Measurements from ENCODE around the gene RTL5.
"Not testable (repeated sequence)": the region's sequence is repeated elsewhere in the genome, so short reads cannot be mapped to it uniquely, and the experiment has no call there.

RTL5 gene

DNA sequence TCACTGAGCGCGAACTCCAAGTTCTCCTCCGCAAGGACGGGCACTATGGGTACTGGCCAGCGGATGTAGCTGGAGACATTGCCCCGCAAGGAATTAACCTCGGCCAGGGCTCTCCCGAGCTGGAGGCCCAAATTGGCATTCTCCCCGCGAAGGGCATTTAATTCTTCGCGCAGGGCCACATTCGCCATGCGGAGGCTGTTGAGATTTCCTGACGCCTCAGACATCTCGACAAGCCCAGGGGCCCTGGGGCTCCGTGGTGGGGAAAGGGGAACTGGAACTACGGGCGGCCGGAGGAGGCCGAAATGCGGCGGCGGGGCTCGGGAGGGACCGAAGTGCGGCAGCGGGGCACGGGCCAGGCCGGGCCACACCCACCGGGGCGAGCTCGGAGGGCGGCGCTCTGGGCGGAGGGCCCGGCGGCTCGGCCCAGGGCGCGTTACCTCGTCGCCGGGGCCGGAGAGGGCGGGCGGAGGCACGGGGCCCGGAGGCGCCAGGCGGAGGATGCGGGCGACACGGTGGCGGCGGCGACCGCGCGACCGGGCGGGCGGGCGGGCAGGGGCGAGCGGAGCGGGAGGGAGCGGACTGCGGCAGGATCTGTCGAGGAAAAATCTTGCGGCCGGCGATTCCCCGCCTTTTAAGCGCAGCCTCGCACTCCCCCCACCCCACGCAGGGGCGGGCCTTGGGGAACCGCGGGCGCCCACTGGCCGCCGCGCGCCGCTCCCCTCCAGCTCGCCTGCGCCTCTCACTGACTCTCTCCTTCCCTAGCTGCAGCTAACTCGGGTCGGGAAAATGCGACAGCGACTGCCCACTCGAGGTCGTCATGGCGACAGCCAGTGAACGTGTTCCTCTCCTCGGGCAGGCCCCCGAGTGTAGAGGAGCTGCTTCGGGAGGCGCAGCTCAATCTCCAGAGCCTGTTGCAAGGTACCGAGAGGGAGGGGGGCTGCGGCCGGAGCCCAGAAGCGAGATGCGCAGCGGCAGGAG lies at the start of gene RTL5:
Gene RTL5 (minus strand): TSS at position 599 of the 978 bp plus-strand sequence.
- in situ Hi-C loops (cut with MboI; ENCODE audit: low sequenced_read_pairs) = no loop called here

DNA sequence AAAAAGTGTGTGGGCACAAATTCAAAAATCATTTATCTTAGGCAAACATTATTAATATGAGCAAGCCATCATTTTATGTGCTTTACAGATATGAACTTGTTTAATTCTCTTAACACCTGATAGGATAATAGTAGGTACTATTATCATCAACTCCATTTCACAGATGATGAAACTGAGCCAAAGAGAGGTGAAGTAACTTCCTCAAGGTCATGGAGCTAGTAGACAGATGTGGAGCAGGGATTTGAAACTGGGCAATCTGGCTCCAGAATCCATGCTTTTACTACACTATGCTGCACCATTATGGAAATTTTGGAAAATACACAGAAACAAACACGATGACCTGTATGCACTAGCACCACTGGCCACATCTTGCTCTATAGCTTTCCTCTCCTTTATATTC lies 48.8 kb upstream of the RTL5 start:
- in situ Hi-C loops (cut with MboI; ENCODE audit: low sequenced_read_pairs) = no loop called here

DNA sequence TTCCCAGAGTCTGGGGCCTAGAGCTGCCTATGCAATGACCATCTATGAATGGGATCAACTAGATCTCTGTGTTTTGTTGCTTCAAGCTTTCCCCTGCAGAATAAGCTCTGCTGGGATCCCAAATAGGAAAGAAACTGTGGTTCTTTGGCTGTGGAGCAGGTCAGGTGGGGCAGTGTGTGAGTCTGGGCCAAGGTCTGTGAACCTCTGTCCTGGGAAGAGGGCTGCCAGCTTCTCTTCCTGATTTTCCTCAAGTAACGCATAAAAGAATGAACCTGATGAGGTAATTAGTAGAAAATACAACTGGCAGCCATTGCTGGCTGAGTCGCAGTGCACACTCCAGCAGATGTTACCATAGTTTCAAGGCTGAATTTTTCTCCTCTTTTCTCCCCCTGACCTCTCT lies 45.3 kb upstream of the RTL5 start:
- in situ Hi-C loops (cut with MboI; ENCODE audit: low sequenced_read_pairs) = no loop called here

DNA sequence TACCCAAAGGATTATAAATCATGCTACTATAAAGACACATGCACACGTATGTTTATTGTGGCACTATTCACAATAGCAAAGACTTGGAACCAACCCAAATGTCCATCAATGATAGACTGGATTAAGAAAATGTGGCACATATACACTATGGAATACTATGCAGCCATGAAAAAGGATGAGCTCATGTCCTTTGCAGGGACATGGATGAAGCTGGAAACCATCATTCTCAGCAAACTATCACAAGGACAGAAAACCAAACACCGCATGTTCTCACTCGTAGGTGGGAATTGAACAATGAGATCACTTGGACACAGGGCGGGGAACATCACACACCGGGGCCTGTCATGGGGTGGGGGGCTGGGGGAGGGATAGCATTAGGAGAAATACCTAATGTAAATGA lies 44.6 kb upstream of the RTL5 start:
- in situ Hi-C loops (cut with MboI; ENCODE audit: low sequenced_read_pairs) = not testable (repeated sequence)

DNA sequence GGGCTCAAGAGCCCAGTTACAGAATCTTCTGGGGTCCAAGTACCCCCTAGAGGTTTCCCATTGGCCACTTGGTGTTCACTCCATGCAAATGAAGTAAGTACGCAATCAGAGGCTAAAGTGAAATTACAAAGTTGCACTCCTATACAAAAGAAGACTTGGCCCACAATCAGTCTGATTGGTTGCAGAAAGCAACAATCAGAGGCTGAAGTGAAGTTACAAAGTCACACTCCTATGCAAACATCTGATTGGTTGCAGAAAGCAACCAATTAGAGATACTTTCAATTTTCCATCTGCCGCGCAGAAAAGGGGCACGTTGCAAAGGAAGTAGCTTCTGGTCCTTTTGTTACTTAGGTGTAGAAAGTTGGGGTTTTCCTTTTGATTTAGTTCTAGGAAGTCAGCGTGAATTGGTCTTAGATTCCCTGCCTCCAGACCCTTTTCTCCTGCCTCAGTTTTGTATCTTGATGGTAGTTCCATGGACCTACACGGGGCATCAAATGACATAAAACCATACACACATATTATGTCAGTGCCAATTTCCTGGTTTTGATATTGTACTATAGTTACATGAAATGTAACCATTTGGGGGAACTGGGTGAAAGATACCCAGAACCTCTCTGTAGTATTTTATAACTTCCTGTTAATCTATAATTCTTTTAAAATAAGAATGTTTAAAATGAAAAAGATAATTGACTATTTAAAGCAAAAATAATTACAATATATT lies 37.5 kb upstream of the RTL5 start:
- in situ Hi-C loops (cut with MboI; ENCODE audit: low sequenced_read_pairs) = no loop called here

DNA sequence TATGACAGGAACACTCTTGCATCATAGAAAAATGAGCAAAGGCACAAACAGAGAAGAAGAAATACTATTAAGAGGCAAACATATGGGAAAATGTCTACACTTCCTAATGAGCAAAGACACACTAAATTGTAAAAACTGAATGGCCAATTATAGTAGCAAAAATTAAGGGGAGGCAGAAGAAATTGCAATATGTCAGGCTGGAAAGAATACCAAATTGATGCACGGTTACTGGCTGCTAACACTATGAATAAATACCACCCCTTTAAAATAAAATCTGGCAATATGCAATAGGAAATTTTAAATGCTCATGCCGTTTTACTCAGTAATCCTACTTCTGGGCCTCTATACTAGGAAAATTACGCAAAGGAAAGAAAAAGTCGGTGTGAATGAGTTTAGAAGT lies 33.8 kb upstream of the RTL5 start:
- in situ Hi-C loops (cut with MboI; ENCODE audit: low sequenced_read_pairs) = no loop called here

DNA sequence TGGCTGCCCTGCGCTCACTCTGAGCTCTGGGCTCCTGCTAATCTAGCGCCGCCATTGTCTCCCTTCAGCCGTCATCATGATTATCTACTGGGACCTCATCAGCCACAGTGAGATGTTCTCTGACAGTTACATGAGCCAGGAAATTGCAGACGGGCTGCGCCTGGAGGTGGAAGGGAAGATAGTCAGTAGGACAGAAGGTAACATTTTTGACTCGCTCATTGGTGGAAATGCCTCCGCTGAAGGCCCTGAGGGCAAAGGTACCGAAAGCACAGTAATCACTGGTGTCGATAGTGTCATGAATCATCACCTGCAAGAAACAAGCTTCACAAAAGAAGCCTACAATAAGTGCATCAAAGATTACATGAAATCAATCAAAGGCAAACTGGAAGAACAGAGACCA lies 28.1 kb upstream of the RTL5 start:
- in situ Hi-C loops (cut with MboI; ENCODE audit: low sequenced_read_pairs) = no loop called here

DNA sequence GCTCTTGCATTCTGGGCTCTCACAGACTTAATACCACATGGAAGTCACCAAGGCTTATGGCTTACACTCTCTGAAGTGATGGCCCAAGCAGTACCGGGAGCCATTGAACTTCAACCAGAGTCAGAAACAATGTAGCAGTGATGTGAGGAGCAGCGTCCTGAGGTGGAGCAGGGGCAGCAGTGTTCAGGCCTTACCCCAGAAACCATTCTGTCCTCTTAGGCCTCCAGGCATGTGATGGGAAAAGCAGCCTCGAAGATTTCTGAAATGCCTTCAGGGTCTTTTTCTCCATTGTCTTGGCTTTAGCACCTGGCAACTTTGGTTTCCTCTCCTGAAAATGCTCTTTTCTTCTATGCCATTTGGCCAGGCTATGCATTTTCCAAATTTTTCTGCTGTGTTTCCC lies 27.1 kb upstream of the RTL5 start:
- in situ Hi-C loops (cut with MboI; ENCODE audit: low sequenced_read_pairs) = no loop called here

DNA sequence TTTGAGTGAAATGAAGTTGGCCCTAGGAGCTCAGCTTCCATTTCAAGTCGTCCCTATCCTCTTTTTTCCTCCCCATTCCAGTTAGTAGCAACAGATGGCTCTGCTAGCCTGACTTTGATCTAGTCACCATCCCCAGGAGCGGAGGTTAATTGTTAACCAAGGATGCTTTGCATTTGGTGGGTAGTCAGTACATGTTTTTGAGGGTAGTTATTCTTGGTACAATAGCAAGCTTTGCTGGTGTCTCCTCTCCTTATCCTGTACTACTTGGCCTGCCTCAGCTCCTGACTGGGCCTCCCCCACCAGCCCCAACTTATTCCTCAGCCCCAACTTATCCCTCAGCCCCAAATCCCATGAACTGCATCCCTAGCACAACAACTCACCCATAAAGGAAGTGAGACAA lies 14.8 kb upstream of the RTL5 start:
- in situ Hi-C loops (cut with MboI; ENCODE audit: low sequenced_read_pairs) = no loop called here

DNA sequence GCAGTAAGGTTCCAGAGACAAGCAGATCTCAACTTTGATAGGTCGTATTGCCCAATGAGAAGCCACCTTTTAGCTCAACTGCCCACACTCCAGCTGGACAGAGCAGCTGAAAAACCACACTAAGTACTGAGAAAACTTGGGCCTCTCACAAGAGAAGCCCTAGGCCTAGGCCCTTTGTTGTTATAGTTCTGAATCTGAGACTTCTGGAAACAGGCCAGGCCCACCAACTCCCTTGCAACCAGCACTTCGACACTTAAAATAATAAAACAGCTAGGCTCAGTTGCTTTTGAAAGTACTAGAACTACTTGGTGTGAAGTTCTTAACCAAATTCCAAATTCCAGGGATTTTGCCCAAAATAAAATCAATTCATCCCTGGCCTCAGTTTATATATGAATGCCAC lies 13.5 kb upstream of the RTL5 start:
- in situ Hi-C loops (cut with MboI; ENCODE audit: low sequenced_read_pairs) = no loop called here

DNA sequence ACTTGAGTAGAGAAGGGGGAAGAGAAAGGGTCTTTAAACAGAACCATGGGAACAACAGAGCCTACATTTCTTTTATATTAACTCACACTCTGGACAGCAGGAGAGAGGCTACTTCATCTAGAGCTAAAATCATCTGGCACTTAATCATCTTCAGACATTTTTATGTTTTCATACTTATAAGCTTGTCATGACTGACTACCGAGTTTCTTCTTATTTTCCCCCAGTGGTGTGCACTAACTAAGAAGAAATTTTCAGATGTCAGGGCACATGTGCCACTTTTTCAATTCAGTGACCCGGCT lies 11.8 kb upstream of the RTL5 start:
- in situ Hi-C loops (cut with MboI; ENCODE audit: low sequenced_read_pairs) = no loop called here

DNA sequence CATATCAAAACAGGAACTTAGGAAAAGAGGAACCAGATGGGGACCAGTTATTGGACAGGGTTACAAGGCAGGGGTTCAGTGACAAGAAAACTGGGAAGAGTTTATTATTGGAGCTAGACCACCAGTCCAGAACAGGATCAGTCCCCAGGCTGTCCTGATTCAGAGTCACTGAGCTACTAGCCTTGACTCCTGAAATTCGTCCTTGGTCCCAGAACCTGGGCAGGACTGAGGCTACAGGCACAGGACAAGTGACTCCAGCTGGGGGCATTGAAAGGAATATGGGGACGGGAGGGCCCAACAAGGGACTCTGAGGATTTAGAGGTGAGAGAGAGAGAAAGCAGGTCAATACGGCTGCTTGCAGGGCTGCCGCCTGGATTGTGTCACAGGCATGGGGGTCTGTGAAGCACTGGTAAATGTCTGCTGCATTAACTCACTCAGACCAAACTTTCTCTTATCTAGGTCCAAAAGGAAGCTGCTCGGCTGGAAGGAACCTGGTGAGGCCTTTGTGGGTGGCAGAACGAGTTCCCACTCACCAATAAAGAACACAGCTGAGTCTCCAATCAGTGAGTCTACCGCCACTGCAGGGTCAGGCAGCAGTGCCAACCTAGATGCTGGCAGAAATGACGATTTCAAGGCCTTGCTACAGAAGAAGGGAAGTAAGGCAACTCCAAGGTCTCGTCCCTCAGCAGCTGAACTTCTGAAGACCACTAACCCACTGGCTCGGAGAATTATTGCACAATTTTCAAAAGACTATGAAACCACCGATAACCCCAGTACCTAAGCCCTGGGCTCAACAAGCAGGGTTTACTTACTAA lies 11.3 kb upstream of the RTL5 start:
- in situ Hi-C loops (cut with MboI; ENCODE audit: low sequenced_read_pairs) = no loop called here

DNA sequence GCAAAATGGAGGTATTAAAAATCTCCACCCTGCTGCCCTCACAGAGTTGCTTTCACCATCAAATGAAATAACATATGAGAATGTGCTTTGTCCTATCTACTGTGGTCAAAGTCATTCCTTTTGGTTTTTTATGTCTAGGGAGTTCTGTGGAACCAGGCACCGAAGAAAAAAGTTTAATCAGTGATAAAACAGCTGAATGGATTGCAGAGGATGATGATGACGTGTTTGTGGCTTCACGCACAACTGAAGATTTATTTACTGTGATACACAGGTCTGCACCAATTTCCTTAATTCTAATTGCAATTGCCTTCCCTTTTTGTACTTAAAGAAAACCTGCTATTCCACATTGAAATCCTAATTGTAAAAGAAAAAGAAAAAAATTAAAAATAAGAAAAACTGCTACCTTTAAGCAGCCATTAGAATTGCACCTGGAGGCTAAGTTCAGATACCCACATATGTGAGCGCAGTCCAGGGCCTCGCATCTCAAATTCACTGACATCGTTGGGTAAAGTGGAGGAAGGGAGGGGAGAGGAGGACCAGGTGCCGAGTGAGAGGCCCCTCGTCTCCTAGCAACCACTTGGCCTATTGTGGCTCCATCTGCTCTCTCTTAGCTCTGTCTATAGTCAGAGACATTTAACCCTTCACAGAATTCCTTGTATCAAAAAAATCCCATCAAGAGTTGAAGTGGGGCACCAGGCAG lies 10.5 kb upstream of the RTL5 start:
- in situ Hi-C loops (cut with MboI; ENCODE audit: low sequenced_read_pairs) = no loop called here

DNA sequence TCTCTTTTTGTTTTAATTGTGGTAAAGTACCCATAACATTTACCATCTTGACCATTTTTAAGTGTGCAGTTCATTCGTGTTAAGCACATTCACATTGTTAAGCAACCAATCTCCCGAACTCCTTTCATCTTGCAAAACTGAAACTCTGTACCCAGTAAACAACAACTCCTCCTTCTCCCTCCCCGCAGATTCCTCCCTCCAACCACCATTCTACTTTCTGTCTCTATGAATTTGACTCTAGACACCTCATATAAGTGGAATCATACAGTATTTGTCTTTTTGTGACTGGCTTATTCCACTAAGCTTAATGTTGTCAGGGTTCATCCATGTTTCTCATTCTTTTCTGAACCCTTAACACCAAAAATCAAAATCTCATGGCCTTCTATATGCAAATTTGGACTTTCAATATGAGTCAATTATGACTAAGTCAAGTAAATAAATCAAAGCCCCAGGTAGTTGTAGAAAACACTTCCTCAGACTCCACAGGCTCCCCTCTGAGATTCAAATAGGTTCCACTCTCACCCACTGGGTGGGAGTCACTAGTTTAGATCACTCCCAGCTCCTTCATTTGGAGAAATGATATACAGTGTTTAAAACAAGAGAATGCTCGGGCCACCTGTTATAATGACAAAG lies 9.8 kb upstream of the RTL5 start:
- in situ Hi-C loops (cut with MboI; ENCODE audit: low sequenced_read_pairs) = no loop called here

DNA sequence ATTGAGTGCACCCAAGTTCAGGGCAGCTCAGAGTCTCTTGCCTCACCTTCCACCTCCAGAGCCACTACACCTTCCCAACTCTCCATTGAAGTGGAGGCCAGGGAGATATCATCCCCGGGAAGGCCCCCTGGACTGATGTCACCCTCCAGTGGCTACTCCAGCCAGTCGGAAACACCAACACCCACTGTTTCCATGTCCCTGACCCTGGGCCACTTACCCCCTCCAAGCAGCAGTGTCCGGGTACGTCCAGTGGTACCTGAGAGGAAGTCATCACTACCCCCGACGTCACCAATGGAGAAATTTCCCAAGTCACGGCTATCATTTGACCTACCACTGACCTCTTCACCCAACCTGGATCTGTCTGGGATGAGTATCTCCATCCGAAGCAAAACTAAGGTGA lies 7.8 kb upstream of the RTL5 start:
- in situ Hi-C loops (cut with MboI; ENCODE audit: low sequenced_read_pairs) = no loop called here

DNA sequence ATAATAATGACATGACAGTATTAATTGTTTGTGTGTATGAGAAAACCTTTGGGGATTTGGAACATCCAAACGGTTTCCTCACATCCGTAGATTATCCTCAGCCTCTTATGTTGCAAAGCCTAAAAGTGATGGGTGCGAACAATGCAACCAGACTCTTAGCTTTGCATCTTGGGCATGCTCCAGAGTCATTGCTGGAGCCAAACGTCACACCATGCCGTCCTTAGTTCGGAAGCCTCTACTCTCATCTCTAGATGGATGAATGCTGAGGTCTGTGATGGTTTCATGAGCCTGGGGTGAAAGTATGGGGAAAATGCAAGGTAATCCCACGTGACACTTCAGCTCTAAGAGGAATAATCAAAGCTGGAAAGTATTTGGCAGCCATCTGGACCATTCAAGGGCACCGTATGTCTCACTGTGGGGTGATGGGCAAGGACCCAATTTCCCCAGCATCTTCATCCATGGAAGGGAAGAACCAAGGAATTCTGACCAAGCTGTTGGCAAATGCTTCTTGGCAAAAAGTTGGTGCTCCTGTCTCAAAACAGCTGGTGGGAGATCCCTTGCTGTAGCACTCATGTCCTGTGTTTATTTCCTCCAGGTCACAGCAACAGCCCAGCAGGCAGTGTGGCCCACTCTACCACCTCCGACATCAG lies 6.3 kb upstream of the RTL5 start:
- in situ Hi-C loops (cut with MboI; ENCODE audit: low sequenced_read_pairs) = no loop called here

DNA sequence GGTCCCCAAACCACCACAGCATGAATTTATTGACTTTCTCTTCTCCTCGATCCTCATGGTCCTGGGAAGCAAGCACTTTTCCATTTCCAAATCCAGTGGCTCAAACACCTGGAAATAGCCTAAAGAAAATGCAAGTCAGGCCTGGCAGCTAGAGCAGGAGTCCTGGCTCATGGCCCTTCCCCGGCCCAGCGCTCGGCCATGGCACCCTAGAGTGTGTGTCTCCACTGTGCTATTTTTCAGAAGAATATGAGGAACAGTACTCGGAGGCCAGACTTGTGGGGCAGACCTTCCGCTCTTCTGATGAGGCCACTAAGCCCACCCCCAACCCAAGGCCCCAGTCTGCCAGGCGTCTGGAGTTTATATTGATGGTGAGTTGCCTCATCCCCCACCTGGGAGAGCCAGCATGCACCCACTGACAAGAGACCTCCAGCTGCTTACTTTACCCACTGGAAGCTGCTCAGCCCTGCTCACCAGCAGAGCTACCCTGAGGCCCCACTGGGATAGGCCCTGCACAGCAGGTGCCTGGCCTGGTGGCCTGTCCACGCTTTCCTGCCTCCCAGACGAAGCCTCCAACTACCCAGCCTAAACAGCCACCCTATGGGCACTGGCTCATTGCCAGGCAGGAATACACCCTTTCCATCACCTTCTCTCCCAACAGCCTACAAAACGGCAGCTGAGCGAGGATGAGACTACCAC lies 2.3 kb upstream of the RTL5 start:
- in situ Hi-C loops (cut with MboI; ENCODE audit: low sequenced_read_pairs) = no loop called here

DNA sequence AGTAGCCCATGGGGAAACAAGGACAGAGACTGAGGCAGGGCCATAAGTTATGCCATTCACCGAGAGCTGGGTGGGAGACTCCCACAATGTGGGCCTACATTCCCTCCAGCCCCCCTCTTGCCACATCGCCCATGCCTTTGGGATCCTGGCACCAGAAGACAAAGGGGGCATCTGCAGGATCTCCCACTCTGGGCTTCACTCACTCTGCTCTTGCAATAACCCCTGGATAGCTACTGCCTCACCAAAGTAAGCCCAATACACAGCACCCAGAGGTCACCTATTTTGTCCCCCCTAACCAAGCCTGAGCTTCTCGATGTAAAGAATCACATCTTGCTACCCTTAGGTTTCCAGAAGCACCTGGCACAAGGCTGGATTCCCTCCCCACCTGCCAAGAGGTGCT lies 741 bp upstream of the RTL5 start:
- in situ Hi-C loops (cut with MboI; ENCODE audit: low sequenced_read_pairs) = no loop called here

DNA sequence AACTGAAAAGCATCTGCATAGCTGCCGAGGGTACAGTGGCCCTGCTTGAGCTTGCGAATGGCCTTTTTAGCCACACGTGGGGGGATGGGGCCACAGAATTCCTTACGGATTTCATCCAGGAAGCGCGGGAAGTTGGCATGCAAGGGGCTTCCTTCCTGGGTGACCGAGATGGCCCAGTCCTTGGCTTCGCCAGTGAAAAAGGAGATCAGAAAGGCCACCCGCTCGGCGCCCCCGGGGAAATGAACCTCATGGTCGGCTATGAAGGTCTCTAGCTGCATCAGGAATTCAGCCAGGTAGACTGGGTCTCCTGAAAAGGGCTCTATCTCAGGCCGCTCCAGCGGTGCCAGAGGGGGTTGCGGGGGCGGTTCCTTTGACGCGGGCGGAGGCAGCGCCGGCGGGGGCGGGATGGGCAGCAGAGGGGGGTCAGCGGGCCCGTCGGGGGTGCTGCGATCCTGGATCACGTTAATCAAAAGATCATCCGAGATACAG lies 909 bp downstream of the RTL5 start:
- in situ Hi-C loops (cut with MboI; ENCODE audit: low sequenced_read_pairs) = no loop called here
